SK-N-MC (cell line): Measurements from ENCODE around the gene SLC2A8.

ENCODE experiments used
- EZH2 ChIP-seq: fragments of 200-600 bp; sonication (generic); IDR thresholded peaks from one replicate; pipeline ENCODE4 v1.6.1; 2017; ENCODE audit warnings: antibody characterized with exemption
- POLR2AphosphoS5 ChIP-seq: IDR thresholded peaks from 2 replicates; pipeline ENCODE4 v1.6.1; 2012; ENCODE audit warnings: mild to moderate bottlenecking, low read depth, low read length, borderline replicate concordance

DNA sequence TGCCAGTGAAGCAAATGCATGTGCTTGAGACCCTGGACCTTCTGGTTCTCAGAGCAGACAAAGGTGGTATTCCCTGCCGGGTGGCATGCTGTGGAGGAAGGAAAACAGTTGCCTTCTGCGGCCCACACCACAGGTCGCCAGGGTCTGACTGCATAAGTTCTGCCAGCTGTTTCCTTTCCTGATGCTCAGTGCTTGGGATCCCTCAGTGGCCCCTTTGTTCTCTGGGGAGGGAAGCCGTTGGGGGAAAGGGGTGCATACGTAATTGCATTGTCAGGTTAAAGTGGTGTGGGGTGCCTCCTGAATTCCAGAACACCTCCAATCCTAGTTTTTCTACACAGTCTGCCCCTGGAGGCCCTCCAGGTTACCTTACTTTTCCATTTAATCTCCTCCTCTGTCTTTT, 43.1 kb upstream of the SLC2A8 start:
- TF ChIP-seq EZH2 = no peak
- TF ChIP-seq POLR2AphosphoS5 = no peak
